HG03159 (cell line): ENCODE results near the gene GPATCH8.
"Not testable (repeated sequence)": the region's sequence is repeated elsewhere in the genome, so short reads cannot be mapped to it uniquely, and the experiment has no call there.

Experiments
- ATAC-seq: cut with Tn5 transposase; IDR thresholded peaks from one replicate; pipeline ENCODE4 v1.9.1; 2021; ENCODE audit warnings: mild to moderate bottlenecking, moderate library complexity; ENCODE audit not compliant: unreplicated experiment

The GPATCH8 gene

GRCh38 chr17:44398692-44399691 is 104.2 kb downstream of the GPATCH8 start:
- ATAC-seq, result no peak

GRCh38 chr17:44397479-44398440 is 105.4 kb downstream of the GPATCH8 start:
- ATAC-seq, result no peak

GRCh38 chr17:44396946-44397345 is 106.3 kb downstream of the GPATCH8 start:
- no peak for ATAC-seq

GRCh38 chr17:44394833-44395232 is 108.4 kb downstream of the GPATCH8 start:
- ATAC-seq, result no peak

GRCh38 chr17:44394112-44394511 is 109.1 kb downstream of the GPATCH8 start:
- not testable (repeated sequence) for ATAC-seq

GRCh38 chr17:44390250-44390870 is 112.8 kb downstream of the GPATCH8 start:
- no peak for ATAC-seq

- no peak for ATAC-seq
Measured at GRCh38 chr17:44389723-44390202, 113.4 kb downstream of the GPATCH8 start.

DNA sequence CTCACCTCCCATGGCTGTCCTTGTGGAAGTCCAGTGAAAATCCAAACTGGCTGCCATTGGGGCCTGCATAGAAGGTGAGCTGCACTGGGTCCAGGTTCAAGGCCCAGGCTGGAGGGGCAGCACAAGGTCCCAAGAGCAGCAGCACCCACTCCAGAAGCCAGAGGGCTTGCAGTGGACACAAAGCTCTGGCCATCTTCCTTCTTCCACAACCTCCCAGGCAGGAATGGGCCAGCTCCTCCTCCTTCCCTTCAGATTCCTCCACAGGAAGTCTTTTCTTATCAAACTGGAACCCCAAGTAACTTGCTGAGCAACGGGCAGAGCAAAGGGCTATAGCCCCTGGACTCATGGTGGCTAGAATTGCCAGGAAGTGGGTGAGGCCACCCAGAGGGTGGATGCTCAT is 113.9 kb downstream of the GPATCH8 start, which contains the start of gene ITGA2B:
Gene ITGA2B, minus strand, starts transcription at position 369 of the 400 bp plus-strand sequence. Its CDS starts 176 bp downstream, at position 193.
- no peak for ATAC-seq

DNA sequence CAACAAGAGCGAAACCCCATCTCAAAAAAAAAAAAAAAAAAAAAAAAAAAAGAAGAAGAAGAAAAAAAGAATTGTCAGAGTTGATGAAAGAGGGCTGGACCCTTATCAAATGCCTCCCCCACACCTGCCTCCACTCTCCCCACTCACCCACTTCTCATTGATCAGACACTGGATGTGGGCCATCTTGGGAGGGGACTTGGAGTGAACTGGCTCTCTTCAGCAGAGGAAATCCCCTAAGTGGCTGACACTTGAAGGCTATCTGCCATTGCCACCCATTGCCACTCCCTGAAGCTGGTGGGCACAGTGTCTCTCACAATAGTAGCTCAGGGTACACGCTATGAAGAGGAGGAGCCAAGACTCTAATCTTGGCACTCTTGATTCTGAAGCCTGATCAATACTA is 115.4 kb downstream of the GPATCH8 start:
- ATAC-seq, result no peak

- no peak for ATAC-seq
Measured at GRCh38 chr17:44386182-44386525, 117.1 kb downstream of the GPATCH8 start.

DNA sequence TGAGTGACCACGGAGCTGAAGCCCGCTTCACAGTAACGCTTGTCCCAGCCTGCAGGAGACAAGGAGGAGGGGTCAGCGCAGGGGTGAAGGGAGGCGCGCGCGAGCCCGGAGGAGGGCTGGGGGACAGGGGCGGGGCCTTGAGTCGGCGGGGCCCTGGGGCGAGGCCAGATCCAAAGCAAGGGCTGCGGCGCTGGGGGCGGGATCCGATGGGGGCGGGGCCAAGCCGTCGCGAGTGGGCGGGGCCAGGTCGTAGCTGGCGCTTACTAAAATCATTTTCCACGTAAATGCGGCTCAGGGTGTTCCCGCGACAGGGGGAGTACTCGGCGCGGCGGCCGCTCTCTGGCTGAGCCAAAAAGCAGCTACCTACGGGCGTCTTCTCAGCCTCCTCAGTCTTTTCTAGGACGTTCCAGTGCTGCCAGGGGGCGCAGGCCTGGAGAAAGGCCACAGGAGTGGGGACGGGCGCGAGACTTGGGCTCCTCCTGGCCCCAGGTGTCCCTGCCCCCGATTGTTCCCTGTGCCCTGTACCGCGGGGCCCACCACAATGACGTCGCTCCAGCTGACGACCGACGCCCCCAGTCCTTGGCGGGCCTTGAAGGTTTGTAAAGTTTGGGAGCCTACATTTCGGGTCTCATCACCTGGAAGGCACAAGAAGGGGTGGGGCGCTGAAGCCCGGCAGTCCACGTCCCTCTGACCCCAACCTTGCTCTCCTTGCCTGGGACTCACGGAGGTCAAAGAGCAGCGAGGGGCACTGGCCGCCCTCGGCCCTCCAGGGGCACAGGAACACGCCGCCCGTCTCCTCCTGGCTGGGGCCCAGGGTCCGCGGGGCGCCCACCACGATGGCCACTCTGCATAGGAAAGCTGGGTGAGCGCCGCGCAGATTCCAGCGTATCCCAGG is 117.7 kb downstream of the GPATCH8 start:
- peak; percentile 56 for ATAC-seq

- ATAC-seq, result no peak
Measured at GRCh38 chr17:44384823-44385286, 118.4 kb downstream of the GPATCH8 start.

GRCh38 chr17:44384281-44384822 is 118.9 kb downstream of the GPATCH8 start:
- no peak for ATAC-seq

DNA sequence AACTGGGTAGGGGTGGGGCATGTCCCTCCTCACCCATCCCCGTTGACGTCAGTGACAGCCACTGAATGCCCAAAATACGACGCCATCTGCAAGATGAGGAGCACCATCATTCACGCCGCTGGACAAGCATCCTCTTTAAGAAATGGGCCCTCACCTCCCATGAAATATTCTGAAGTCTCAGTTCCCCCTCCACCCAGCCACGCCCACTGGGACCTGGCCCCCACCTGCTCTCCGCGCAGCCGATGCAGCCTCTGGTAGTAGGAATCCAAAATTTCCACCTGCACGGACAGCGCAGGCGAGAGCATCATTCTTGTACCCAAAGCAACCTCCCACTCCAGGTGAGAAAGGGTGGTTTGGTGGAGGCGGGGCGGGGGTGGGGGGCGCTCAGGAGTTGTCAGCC is 119.3 kb downstream of the GPATCH8 start:
- no peak for ATAC-seq

DNA sequence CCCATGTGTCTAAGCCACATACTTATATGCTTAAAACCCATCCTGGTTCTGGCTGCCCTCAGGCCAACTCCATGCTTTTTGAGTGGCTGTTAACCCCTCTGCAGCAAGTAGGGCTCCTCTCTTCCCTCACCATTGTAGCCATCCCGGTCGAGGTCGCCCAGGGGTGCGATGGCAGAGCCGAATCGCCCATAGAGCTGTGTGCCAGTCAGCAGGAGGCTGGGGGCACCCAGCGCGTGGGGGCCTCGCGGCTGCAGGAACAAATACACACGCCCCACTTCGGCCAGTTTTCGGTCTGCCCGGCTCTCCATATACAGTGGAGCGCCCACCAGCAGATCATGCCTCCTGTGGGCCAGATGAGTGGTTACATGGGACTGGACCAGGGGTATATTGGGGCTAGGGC is 119.8 kb downstream of the GPATCH8 start:
- ATAC-seq, result no peak

DNA sequence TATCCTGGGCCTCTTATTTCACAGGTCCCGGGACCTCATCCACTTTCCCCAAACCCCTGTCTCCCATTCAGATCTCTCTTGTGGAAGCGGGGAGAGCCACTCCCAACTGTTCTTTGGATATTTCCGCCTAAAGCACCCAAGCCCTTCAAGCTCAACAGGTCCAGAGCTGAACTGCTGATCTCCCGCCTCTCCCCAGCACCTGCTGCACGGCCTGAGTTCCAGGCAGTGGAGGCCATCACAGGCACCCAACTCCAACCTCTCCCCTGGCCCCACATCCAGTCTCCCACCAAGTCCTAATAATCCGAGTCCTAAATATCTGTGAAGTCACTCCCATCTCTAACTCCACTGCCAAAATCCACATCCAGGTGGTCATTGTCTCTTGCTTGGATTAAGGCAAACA is 120.3 kb downstream of the GPATCH8 start:
- no peak for ATAC-seq

DNA sequence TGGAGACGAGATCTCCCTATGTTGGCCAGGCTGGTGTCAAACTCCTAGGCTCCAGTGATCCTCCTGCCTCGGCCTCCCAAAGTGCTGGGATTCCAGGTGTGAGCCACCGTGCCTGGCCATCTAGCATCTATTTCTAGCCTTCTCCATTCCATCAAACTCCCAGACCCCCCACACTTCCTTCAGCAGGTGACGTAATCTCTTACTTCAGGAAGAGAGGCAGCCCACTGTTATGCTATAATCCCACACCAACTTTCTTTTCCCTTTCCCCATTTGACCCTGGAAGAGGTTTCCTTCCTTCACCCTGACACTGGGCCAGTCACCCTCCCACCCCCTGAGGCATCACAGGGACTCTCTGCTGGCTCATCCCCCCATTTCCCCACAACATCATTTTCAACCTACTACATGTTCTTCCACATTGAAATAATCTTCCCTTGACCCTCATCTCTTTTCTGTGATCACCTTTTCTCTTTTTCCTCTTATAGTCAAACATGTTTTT is 121.3 kb downstream of the GPATCH8 start:
- no peak for ATAC-seq

DNA sequence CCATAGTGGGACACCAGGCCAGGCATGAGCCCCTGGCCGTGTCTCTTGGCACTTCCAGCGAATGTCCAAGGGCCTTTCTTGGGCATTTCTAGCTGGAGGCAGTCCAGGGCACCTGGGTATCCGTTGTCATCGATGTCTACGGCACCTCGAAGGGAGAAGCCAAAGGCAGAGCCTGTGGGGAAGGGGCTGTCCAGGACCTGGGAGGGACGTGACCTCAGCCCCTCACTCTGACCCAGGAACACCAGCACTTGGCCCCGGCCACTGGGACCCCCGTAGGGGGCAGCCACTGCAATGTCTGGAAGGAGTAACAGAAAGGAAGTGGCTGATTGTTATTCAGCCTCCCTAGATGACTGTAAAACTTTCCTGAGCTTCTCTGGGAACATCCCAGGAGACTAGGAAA is 122.4 kb downstream of the GPATCH8 start:
- ATAC-seq, result no peak

GRCh38 chr17:44379887-44380286 is 123.3 kb downstream of the GPATCH8 start:
- ATAC-seq, result no peak
